Activated CD4-positive, CD25-positive, alpha-beta regulatory T cell treated with anti-CD3 and anti-CD28 coated beads, Interleukin-2, amount 50 U/mL, for 24 hours (primary cell): ENCODE data around the gene HSBP1L1.
"Not testable (repeated sequence)": the region's sequence is repeated elsewhere in the genome, so short reads cannot be mapped to it uniquely, and the experiment has no call there.

Experiments used
- ATAC-seq, 2 donors: fragments of 150-1000 bp; cut with Tn5 transposase; one replicate each; pipeline ENCODE4 v1.10.0; 2021; ENCODE audit warnings: mild to moderate bottlenecking in 1 of 2, moderate library complexity in 1 of 2

The HSBP1L1 gene

GRCh38 chr18:79987566-79987965 lies 23.1 kb downstream of the HSBP1L1 start:
- no peak for ATAC-seq

- ATAC-seq = peak; percentile 63 to 72
Observed at GRCh38 chr18:79988071-79988450, 23.6 kb downstream of the HSBP1L1 start.

GRCh38 chr18:79988451-79989194 lies 24.2 kb downstream of the HSBP1L1 start, which contains the start of gene TXNL4A:
TSS of gene TXNL4A (minus strand) at chr18:79988563. CDS start at chr18:79988392, 171 bp downstream.
- ATAC-seq = peak; percentile 98 to 99

- ATAC-seq = no peak
Observed at GRCh38 chr18:79989195-79989497, 24.7 kb downstream of the HSBP1L1 start.

GRCh38 chr18:79991494-79991893 lies 27.1 kb downstream of the HSBP1L1 start:
- no peak for ATAC-seq

- not testable (repeated sequence) for ATAC-seq
Observed at GRCh38 chr18:79999701-80000100, 35.3 kb downstream of the HSBP1L1 start.

GRCh38 chr18:80000877-80001276 lies 36.4 kb downstream of the HSBP1L1 start:
- ATAC-seq = no peak

GRCh38 chr18:80002468-80002867 lies 38.0 kb downstream of the HSBP1L1 start:
- ATAC-seq = no peak

- no peak for ATAC-seq
Observed at GRCh38 chr18:80004600-80005342, 40.3 kb downstream of the HSBP1L1 start.

GRCh38 chr18:80006724-80007123 lies 42.3 kb downstream of the HSBP1L1 start:
- no peak for ATAC-seq

GRCh38 chr18:80009661-80010550 lies 45.5 kb downstream of the HSBP1L1 start:
- no peak for ATAC-seq

GRCh38 chr18:80010551-80010906 lies 46.1 kb downstream of the HSBP1L1 start:
- no peak for ATAC-seq

GRCh38 chr18:80011496-80012137 lies 47.2 kb downstream of the HSBP1L1 start:
- ATAC-seq = not testable (repeated sequence)

GRCh38 chr18:80012714-80013113 lies 48.3 kb downstream of the HSBP1L1 start:
- ATAC-seq = no peak
